ENCODE data around the gene NRAP.

- no peak for TF ChIP-seq POLR2AphosphoS5 (IDR thresholded peaks at IDR 0.05; ENCODE audit: low read depth, low read length)
- no peak for TF ChIP-seq POLR2A (IDR thresholded peaks at IDR 0.05; ENCODE audit: low read depth, low read length)
Measured at GRCh38 chr10:113589201-113589770, 74.6 kb downstream of the NRAP start.
